ENCODE measurements around the gene NOP53.

Gene NOP53

GRCh38 chr19:47806435-47806834, 61.1 kb downstream of the NOP53 start:
- DNase-seq (ENCODE audit: low spot score), result no peak
